SK-N-SH treated with all-trans-retinoic acid at 6 μM for 48 hours (cell line): ENCODE results near the gene USP7.

Experiments used
- ATAC-seq: fragments of 200-7000 bp; cut with Tn5 transposase; 3 replicates; pipeline ENCODE4 v1.9.1; 2020; ENCODE audit warnings: mild to moderate bottlenecking, moderate library complexity
- ARNTL ChIP-seq: fragments of 450-650 bp; formaldehyde crosslinking; IDR thresholded peaks from 2 replicates; pipeline ENCODE4 v1.5.0; 2020; ENCODE audit warnings: low read depth, mild to moderate bottlenecking, moderate library complexity, borderline replicate concordance
- BACH2 ChIP-seq: fragments of 250-450 bp; sonication (Bioruptor Pico); IDR thresholded peaks from 2 replicates; pipeline ENCODE4 v1.9.0; 2021; ENCODE audit warnings: mild to moderate bottlenecking, borderline replicate concordance
- CSDC2 ChIP-seq: fragments of 250-450 bp; sonication (Bioruptor Pico); IDR thresholded peaks from 2 replicates; pipeline ENCODE4 v1.5.0; 2020; ENCODE audit warnings: mild to moderate bottlenecking, moderate library complexity
- ESRRG ChIP-seq: fragments of 250-450 bp; sonication (Bioruptor Pico); IDR thresholded peaks from 2 replicates; pipeline ENCODE4 v1.6.1; 2021; ENCODE audit warnings: mild to moderate bottlenecking
- ISL1 ChIP-seq: fragments of 250-450 bp; sonication (Bioruptor Pico); IDR thresholded peaks from 2 replicates; pipeline ENCODE4 v2.1.2; 2022; ENCODE audit warnings: mild to moderate bottlenecking, moderate library complexity
- OSR1 ChIP-seq: fragments of 250-450 bp; sonication (Bioruptor Pico); IDR thresholded peaks from 2 replicates; pipeline ENCODE4 v1.8.0; 2022; ENCODE audit warnings: moderate library complexity, mild to moderate bottlenecking, inconsistent platforms
- PPARA ChIP-seq: fragments of 250-450 bp; sonication (Bioruptor Pico); IDR thresholded peaks from 2 replicates; pipeline ENCODE4 v1.5.0; 2020; ENCODE audit warnings: mild to moderate bottlenecking, borderline replicate concordance
- RARB ChIP-seq: fragments of 250-450 bp; sonication (Bioruptor Pico); IDR thresholded peaks from 2 replicates; pipeline ENCODE4 v1.8.0; 2021; ENCODE audit warnings: mild to moderate bottlenecking, moderate library complexity
- SNAI2 ChIP-seq: fragments of 250-450 bp; sonication (Bioruptor Pico); IDR thresholded peaks from 2 replicates; pipeline ENCODE4 v1.5.0; 2020; ENCODE audit warnings: mild to moderate bottlenecking, moderate library complexity
- TOX ChIP-seq: fragments of 250-450 bp; sonication (Bioruptor Pico); IDR thresholded peaks from 2 replicates; pipeline ENCODE4 v1.8.0; 2021; ENCODE audit warnings: mild to moderate bottlenecking, moderate library complexity, borderline replicate concordance
- ZC3H10 ChIP-seq: fragments of 250-450 bp; sonication (Bioruptor Pico); IDR thresholded peaks from 2 replicates; pipeline ENCODE4 v1.5.1; 2021; ENCODE audit warnings: mild to moderate bottlenecking, moderate library complexity
- ZFP3 ChIP-seq: fragments of 250-450 bp; sonication (Bioruptor Pico); IDR thresholded peaks from 2 replicates; pipeline ENCODE4 v1.5.0; 2020; ENCODE audit warnings: mild to moderate bottlenecking, moderate library complexity
- ZFP30 ChIP-seq: fragments of 450-650 bp; formaldehyde crosslinking; IDR thresholded peaks from 2 replicates; pipeline ENCODE4 v1.5.0; 2022; ENCODE audit warnings: mild to moderate bottlenecking, moderate library complexity
- ZNF565 ChIP-seq: fragments of 450-650 bp; formaldehyde crosslinking; conservative IDR thresholded peaks from 2 replicates; pipeline ENCODE4 v1.5.0; 2020; ENCODE audit warnings: low read depth, mild to moderate bottlenecking, moderate library complexity
- ZNF70 ChIP-seq: fragments of 450-650 bp; formaldehyde crosslinking; IDR thresholded peaks from 2 replicates; pipeline ENCODE4 v1.5.0; 2020; ENCODE audit warnings: mild to moderate bottlenecking, moderate library complexity
- ZNF8 ChIP-seq: fragments of 450-650 bp; formaldehyde crosslinking; IDR thresholded peaks from 2 replicates; pipeline ENCODE4 v1.5.0; 2020; ENCODE audit warnings: mild to moderate bottlenecking, moderate library complexity
- TF ChIP-seq, protein P1 (sequence below): fragments of 250-450 bp; sonication (Bioruptor Pico); IDR thresholded peaks from 2 replicates; pipeline ENCODE4 v1.8.0; 2020; ENCODE audit warnings: mild to moderate bottlenecking, moderate library complexity, borderline replicate concordance
- TF ChIP-seq, protein P2 (sequence below): fragments of 250-450 bp; sonication (Bioruptor Pico); IDR thresholded peaks from 2 replicates; pipeline ENCODE4 v1.8.0; 2021; ENCODE audit warnings: low read depth, mild to moderate bottlenecking, moderate library complexity, borderline replicate concordance
- TF ChIP-seq, protein P3 (sequence below): fragments of 250-450 bp; sonication (Bioruptor Pico); IDR thresholded peaks from 2 replicates; pipeline ENCODE4 v1.5.1; 2021; ENCODE audit warnings: mild to moderate bottlenecking, moderate library complexity
- TF ChIP-seq, protein P4 (sequence below): fragments of 250-450 bp; sonication (Bioruptor Pico); IDR thresholded peaks from 2 replicates; pipeline ENCODE4 v1.5.1; 2020; ENCODE audit warnings: low read depth, mild to moderate bottlenecking, moderate library complexity

The USP7 gene

DNA sequence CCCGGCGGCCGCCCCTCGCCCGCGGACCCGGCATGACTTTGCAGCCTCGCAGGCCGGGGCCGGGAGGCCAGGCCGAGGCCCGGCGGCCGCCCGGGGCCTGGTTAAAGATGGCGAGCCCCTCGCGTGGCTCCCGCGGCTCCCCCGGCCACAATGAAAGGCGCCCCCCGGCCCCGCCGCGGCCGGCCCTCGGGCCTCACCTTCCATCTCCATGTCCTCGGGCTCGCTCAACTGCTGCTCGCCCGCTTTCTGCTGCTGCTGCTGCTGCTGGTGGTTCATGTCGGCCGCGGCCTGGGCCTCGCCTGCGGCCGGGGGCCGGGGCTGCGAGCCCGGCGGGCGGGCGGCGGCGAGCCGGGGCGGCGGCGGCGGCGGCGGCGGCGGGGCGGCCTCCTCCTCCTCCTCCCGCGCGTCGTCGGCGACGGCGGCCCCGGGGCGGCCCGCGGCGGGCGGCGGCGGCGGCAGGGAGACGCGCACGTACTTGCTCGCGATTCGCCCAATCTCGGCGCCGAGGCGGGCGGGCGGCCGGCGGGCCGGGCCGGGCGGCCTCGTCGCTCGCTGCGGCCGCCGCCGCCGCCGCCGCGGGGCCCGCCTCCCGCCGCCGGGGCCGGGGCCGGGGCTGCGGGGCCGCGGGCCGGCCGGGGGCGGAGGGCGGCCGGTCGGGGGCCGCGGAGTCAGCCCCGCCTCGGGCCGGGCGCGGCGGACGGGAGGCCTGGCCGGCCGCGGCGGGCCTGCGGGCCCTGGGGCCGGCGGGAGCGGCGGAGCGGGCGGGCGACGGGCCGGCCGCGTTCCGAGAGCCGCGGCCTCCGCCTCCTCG, 491 bp downstream of the USP7 start:
- TF ChIP-seq TOX (CRISPR knock-in tag) = no peak
- TF ChIP-seq, protein P1, sequence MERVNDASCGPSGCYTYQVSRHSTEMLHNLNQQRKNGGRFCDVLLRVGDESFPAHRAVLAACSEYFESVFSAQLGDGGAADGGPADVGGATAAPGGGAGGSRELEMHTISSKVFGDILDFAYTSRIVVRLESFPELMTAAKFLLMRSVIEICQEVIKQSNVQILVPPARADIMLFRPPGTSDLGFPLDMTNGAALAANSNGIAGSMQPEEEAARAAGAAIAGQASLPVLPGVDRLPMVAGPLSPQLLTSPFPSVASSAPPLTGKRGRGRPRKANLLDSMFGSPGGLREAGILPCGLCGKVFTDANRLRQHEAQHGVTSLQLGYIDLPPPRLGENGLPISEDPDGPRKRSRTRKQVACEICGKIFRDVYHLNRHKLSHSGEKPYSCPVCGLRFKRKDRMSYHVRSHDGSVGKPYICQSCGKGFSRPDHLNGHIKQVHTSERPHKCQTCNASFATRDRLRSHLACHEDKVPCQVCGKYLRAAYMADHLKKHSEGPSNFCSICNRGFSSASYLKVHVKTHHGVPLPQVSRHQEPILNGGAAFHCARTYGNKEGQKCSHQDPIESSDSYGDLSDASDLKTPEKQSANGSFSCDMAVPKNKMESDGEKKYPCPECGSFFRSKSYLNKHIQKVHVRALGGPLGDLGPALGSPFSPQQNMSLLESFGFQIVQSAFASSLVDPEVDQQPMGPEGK (CRISPR knock-in tag) = no peak
- TF ChIP-seq RARB (CRISPR knock-in tag) = no peak
- TF ChIP-seq ZNF565 (CRISPR knock-in tag) = no peak
- TF ChIP-seq ZNF8 (CRISPR knock-in tag) = no peak
- no peak for TF ChIP-seq ESRRG
- no peak for TF ChIP-seq ZC3H10
- no peak for TF ChIP-seq ISL1 (CRISPR knock-in tag)
- TF ChIP-seq, protein P2, sequence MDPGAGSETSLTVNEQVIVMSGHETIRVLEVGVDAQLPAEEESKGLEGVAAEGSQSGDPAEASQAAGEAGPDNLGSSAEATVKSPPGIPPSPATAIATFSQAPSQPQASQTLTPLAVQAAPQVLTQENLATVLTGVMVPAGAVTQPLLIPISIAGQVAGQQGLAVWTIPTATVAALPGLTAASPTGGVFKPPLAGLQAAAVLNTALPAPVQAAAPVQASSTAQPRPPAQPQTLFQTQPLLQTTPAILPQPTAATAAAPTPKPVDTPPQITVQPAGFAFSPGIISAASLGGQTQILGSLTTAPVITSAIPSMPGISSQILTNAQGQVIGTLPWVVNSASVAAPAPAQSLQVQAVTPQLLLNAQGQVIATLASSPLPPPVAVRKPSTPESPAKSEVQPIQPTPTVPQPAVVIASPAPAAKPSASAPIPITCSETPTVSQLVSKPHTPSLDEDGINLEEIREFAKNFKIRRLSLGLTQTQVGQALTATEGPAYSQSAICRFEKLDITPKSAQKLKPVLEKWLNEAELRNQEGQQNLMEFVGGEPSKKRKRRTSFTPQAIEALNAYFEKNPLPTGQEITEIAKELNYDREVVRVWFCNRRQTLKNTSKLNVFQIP (CRISPR knock-in tag) = no peak
- TF ChIP-seq, protein P3, sequence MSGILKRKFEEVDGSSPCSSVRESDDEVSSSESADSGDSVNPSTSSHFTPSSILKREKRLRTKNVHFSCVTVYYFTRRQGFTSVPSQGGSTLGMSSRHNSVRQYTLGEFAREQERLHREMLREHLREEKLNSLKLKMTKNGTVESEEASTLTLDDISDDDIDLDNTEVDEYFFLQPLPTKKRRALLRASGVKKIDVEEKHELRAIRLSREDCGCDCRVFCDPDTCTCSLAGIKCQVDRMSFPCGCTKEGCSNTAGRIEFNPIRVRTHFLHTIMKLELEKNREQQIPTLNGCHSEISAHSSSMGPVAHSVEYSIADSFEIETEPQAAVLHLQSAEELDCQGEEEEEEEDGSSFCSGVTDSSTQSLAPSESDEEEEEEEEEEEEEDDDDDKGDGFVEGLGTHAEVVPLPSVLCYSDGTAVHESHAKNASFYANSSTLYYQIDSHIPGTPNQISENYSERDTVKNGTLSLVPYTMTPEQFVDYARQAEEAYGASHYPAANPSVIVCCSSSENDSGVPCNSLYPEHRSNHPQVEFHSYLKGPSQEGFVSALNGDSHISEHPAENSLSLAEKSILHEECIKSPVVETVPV (CRISPR knock-in tag) = no peak
- no peak for TF ChIP-seq ZNF70 (CRISPR knock-in tag)
- no peak for TF ChIP-seq ZFP3 (CRISPR knock-in tag)
- no peak for TF ChIP-seq PPARA
- TF ChIP-seq CSDC2 (CRISPR knock-in tag) = no peak
- no peak for TF ChIP-seq SNAI2 (CRISPR knock-in tag)
- no peak for TF ChIP-seq ZFP30 (CRISPR knock-in tag)
- no peak for TF ChIP-seq BACH2 (CRISPR knock-in tag)
- no peak for ATAC-seq

DNA sequence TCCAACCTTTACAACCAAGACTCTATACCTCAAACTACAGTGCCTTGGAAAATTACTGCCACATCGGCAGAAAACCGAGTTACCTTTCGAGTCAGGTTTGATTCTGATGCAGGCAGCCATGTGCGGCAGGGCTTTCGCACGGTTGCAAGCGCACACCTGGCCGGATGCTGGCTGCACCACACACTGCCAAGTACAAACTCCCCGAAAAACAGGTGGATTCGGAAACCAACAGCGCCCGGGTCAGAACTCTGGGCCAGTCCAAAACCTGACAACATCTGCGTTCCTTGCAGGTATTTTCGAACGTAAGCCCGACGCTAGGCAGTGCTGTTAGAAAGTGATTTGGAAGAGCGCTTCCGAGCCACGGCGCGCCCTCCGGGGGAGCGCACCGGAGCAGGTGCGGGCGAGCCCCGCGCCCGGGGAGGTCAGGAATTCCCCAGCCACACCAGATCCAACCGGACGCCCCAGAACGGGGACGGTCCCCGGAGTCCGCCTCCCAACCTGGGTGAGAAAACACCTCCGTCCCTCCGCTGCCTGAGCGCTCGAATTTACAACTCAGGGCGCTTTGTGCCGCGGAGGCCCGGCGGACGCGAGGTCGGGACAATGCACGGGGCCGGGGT, 1.2 kb downstream of the USP7 start:
- ATAC-seq = peak; percentile 7; the same call in 1 of the 3 replicates
- no peak for TF ChIP-seq ZFP30 (CRISPR knock-in tag)
- TF ChIP-seq CSDC2 (CRISPR knock-in tag) = no peak
- TF ChIP-seq ISL1 (CRISPR knock-in tag) = no peak
- TF ChIP-seq ESRRG = no peak
- TF ChIP-seq ZC3H10 = no peak
- TF ChIP-seq, protein P3 (CRISPR knock-in tag) = no peak
- TF ChIP-seq SNAI2 (CRISPR knock-in tag) = no peak
- TF ChIP-seq ZFP3 (CRISPR knock-in tag) = no peak
- no peak for TF ChIP-seq ZNF70 (CRISPR knock-in tag)
- TF ChIP-seq, protein P2 (CRISPR knock-in tag) = no peak
- no peak for TF ChIP-seq OSR1 (CRISPR knock-in tag)
- no peak for TF ChIP-seq ZNF565 (CRISPR knock-in tag)
- TF ChIP-seq ARNTL (CRISPR knock-in tag) = no peak
- TF ChIP-seq ZNF8 (CRISPR knock-in tag) = no peak

DNA sequence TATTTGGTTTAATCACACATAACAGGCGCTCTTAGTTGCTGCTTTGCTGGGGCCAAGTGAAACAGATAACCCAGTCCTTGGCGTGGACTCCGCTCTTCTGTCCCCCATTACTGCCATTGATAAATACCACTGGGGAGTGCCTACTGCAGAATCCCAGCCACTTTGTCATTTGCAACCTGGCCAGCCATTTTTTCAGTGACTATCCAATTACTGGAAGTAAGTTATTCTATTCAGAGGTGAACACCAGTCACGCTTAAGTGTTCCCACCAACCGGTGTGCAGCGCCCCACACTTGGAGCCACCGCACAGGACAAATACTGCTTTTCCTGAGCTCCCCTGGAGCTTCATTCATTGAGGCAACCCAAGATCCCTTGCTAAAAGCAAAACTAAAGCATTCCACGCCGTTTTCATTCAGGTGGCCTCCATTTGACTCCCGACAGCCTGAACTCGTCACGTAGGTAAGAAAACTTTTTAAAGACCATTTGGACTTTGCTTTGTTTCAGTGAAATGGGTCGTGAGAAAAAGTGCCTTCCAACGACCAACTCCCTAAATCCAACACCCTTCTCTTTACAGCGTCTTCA, 1.8 kb downstream of the USP7 start:
- ATAC-seq = no peak
- no peak for TF ChIP-seq ZNF565 (CRISPR knock-in tag)
- TF ChIP-seq, protein P2 (CRISPR knock-in tag) = no peak
- TF ChIP-seq OSR1 (CRISPR knock-in tag) = no peak
- TF ChIP-seq, protein P4, sequence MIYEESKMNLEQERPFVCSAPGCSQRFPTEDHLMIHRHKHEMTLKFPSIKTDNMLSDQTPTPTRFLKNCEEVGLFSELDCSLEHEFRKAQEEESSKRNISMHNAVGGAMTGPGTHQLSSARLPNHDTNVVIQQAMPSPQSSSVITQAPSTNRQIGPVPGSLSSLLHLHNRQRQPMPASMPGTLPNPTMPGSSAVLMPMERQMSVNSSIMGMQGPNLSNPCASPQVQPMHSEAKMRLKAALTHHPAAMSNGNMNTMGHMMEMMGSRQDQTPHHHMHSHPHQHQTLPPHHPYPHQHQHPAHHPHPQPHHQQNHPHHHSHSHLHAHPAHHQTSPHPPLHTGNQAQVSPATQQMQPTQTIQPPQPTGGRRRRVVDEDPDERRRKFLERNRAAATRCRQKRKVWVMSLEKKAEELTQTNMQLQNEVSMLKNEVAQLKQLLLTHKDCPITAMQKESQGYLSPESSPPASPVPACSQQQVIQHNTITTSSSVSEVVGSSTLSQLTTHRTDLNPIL (CRISPR knock-in tag) = no peak
- TF ChIP-seq SNAI2 (CRISPR knock-in tag) = no peak
- TF ChIP-seq ARNTL (CRISPR knock-in tag) = no peak
- TF ChIP-seq ZNF70 (CRISPR knock-in tag) = no peak
- TF ChIP-seq, protein P1 (CRISPR knock-in tag) = no peak
